WTC11 (cell line): Measurements from ENCODE around the gene TIMM50. TPM values are rescaled to one million over a fixed set of nuclear protein-coding genes. Genes with fewer than 3 reads are reported as not detected.

Source experiments
- ATF1 ChIP-seq: sonication (generic); formaldehyde crosslinking; IDR thresholded peaks from 2 replicates; pipeline ENCODE4 v1.8.1; 2023; ENCODE audit warnings: mild to moderate bottlenecking, moderate library complexity, missing genetic modification reagents
- ATF2 ChIP-seq: sonication (generic); formaldehyde crosslinking; IDR thresholded peaks from 2 replicates; pipeline ENCODE4 v1.8.1; 2022; ENCODE audit warnings: low read depth, missing genetic modification reagents, borderline replicate concordance
- CBFB ChIP-seq: sonication (generic); formaldehyde crosslinking; IDR thresholded peaks from 2 replicates; pipeline ENCODE4 v1.8.1; 2022; ENCODE audit warnings: mild to moderate bottlenecking, low read depth, missing genetic modification reagents
- CREM ChIP-seq: sonication (generic); formaldehyde crosslinking; IDR thresholded peaks from 2 replicates; pipeline ENCODE4 v1.8.1; 2022; ENCODE audit warnings: mild to moderate bottlenecking, missing genetic modification reagents, moderate library complexity
- E2F4 ChIP-seq: sonication (generic); formaldehyde crosslinking; IDR thresholded peaks from 2 replicates; pipeline ENCODE4 v1.8.1; 2022; ENCODE audit warnings: low read depth, mild to moderate bottlenecking, moderate library complexity, missing genetic modification reagents, borderline replicate concordance
- E2F5 ChIP-seq: sonication (generic); formaldehyde crosslinking; IDR thresholded peaks from 2 replicates; pipeline ENCODE4 v1.8.1; 2022; ENCODE audit warnings: mild to moderate bottlenecking, moderate library complexity, missing genetic modification reagents
- ETV6 ChIP-seq: sonication (generic); formaldehyde crosslinking; IDR thresholded peaks from 2 replicates; pipeline ENCODE4 v1.8.1; 2022; ENCODE audit warnings: mild to moderate bottlenecking, missing genetic modification reagents
- GABPB1 ChIP-seq: sonication (generic); formaldehyde crosslinking; IDR thresholded peaks from 2 replicates; pipeline ENCODE4 v1.8.1; 2023; ENCODE audit warnings: mild to moderate bottlenecking, missing genetic modification reagents
- HMGA2 ChIP-seq: fragments of 250-450 bp; sonication (Bioruptor Pico); IDR thresholded peaks from 2 replicates; pipeline ENCODE4 v1.4.0; 2021; ENCODE audit warnings: mild to moderate bottlenecking, moderate library complexity
- HMGXB4 ChIP-seq: sonication (generic); formaldehyde crosslinking; IDR thresholded peaks from 2 replicates; pipeline ENCODE4 v1.8.1; 2023; ENCODE audit warnings: mild to moderate bottlenecking, moderate library complexity, missing genetic modification reagents
- JAZF1 ChIP-seq: fragments of 250-450 bp; sonication (Bioruptor Pico); IDR thresholded peaks from 2 replicates; pipeline ENCODE4 v1.9.0; 2021; ENCODE audit warnings: moderate library complexity, mild to moderate bottlenecking, inconsistent platforms
- KAT7 ChIP-seq: sonication (generic); formaldehyde crosslinking; IDR thresholded peaks from 2 replicates; pipeline ENCODE4 v1.8.1; 2023; ENCODE audit warnings: missing genetic modification reagents, mild to moderate bottlenecking, borderline replicate concordance
- MYBL2 ChIP-seq: sonication (generic); formaldehyde crosslinking; IDR thresholded peaks from 2 replicates; pipeline ENCODE4 v1.8.1; 2023; ENCODE audit warnings: mild to moderate bottlenecking, moderate library complexity, missing genetic modification reagents
- NFE2L1 ChIP-seq: sonication (generic); formaldehyde crosslinking; IDR thresholded peaks from 2 replicates; pipeline ENCODE4 v1.8.1; 2023; ENCODE audit warnings: missing genetic modification reagents
- NR1H2 ChIP-seq: sonication (generic); formaldehyde crosslinking; IDR thresholded peaks from 2 replicates; pipeline ENCODE4 v1.9.0; 2021; ENCODE audit warnings: mild to moderate bottlenecking, moderate library complexity, missing genetic modification reagents
- NR2C2 ChIP-seq: sonication (generic); formaldehyde crosslinking; IDR thresholded peaks from 2 replicates; pipeline ENCODE4 v1.8.0; 2022; ENCODE audit warnings: mild to moderate bottlenecking, missing genetic modification reagents
- OVOL2 ChIP-seq: fragments of 250-450 bp; sonication (Bioruptor Pico); IDR thresholded peaks from 2 replicates; pipeline ENCODE4 v1.9.0; 2021; ENCODE audit warnings: mild to moderate bottlenecking, borderline replicate concordance
- SMAD4 ChIP-seq: sonication (generic); formaldehyde crosslinking; IDR thresholded peaks from 2 replicates; pipeline ENCODE4 v1.8.0; 2022; ENCODE audit warnings: mild to moderate bottlenecking, missing genetic modification reagents
- SOX15 ChIP-seq: fragments of 250-450 bp; sonication (Bioruptor Pico); IDR thresholded peaks from 2 replicates; pipeline ENCODE4 v1.9.0; 2021; ENCODE audit warnings: mild to moderate bottlenecking
- STAT6 ChIP-seq: sonication (generic); formaldehyde crosslinking; conservative IDR thresholded peaks from 2 replicates; pipeline ENCODE4 v1.8.1; 2023; ENCODE audit warnings: mild to moderate bottlenecking, low read depth, missing genetic modification reagents, moderate library complexity
- TEAD1 ChIP-seq: sonication (generic); formaldehyde crosslinking; IDR thresholded peaks from 2 replicates; pipeline ENCODE4 v1.8.0; 2022; ENCODE audit warnings: mild to moderate bottlenecking, missing genetic modification reagents
- ZMAT4 ChIP-seq: fragments of 250-450 bp; sonication (Bioruptor Pico); IDR thresholded peaks from 2 replicates; pipeline ENCODE4 v1.9.0; 2021; ENCODE audit warnings: mild to moderate bottlenecking
- ZNF219 ChIP-seq: sonication (generic); formaldehyde crosslinking; IDR thresholded peaks from 2 replicates; pipeline ENCODE4 v1.8.0; 2023; ENCODE audit warnings: missing genetic modification reagents, mild to moderate bottlenecking, borderline replicate concordance
- ZNF263 ChIP-seq: sonication (generic); formaldehyde crosslinking; IDR thresholded peaks from 2 replicates; pipeline ENCODE4 v1.8.1; 2022; ENCODE audit warnings: low read depth, mild to moderate bottlenecking, moderate library complexity, missing genetic modification reagents
- ZNF317 ChIP-seq: sonication (generic); formaldehyde crosslinking; IDR thresholded peaks from 2 replicates; pipeline ENCODE4 v1.8.1; 2023; ENCODE audit warnings: low read depth, mild to moderate bottlenecking, moderate library complexity, missing genetic modification reagents, borderline replicate concordance
- ZNF423 ChIP-seq: fragments of 250-450 bp; sonication (Bioruptor Pico); IDR thresholded peaks from 2 replicates; pipeline ENCODE4 v2.1.2; 2022; ENCODE audit warnings: mild to moderate bottlenecking, moderate library complexity
- ZNF512 ChIP-seq: sonication (generic); formaldehyde crosslinking; IDR thresholded peaks from 2 replicates; pipeline ENCODE4 v1.8.1; 2022; ENCODE audit warnings: missing genetic modification reagents, borderline replicate concordance
- total RNA-seq: library from RNA; stranded (reverse); gene quantifications from 3 replicates; pipeline ENCODE4 v1.2.3, GENCODE V29; 2021

TIMM50 gene
- total RNA-seq, 1 experiment from 2014 or later = 154 TPM

- no peak for TF ChIP-seq ATF2 (CRISPR knock-in tag)
- TF ChIP-seq HMGXB4 (CRISPR knock-in tag) = peak; percentile 86
- TF ChIP-seq KAT7 (CRISPR knock-in tag) = 0 out of 2 replicates have a peak, but pooled peaks have one; percentile 91
- TF ChIP-seq NR2C2 (CRISPR knock-in tag) = no peak
- TF ChIP-seq NR1H2 (CRISPR knock-in tag) = 0 out of 2 replicates have a peak, but pooled peaks have one; percentile 34
- TF ChIP-seq ZNF512 = no peak
- TF ChIP-seq ZNF423 (CRISPR knock-in tag) = peak; percentile 14; the same call in 1 of the 2 replicates
- peak; percentile 93 for TF ChIP-seq E2F5 (CRISPR knock-in tag)
- no peak for TF ChIP-seq E2F4 (CRISPR knock-in tag)
- no peak for TF ChIP-seq SOX15
- no peak for TF ChIP-seq ZMAT4 (CRISPR knock-in tag)
- TF ChIP-seq CBFB = no peak; the same call in 1 of the 2 replicates
- TF ChIP-seq ZNF317 (CRISPR knock-in tag) = peak; percentile 57; the same call in 1 of the 2 replicates
- no peak for TF ChIP-seq STAT6 (CRISPR knock-in tag)
- no peak for TF ChIP-seq HMGA2
- no peak for TF ChIP-seq ATF1 (CRISPR knock-in tag)
- TF ChIP-seq ZNF263 (CRISPR knock-in tag) = no peak
- TF ChIP-seq CREM (CRISPR knock-in tag) = peak; percentile 93
- TF ChIP-seq JAZF1 = no peak
- TF ChIP-seq ETV6 (CRISPR knock-in tag) = no peak
- peak; percentile 78 for TF ChIP-seq GABPB1 (CRISPR knock-in tag)
- no peak for TF ChIP-seq OVOL2 (CRISPR knock-in tag)
- peak; percentile 31; the same call in 1 of the 2 replicates for TF ChIP-seq NFE2L1 (CRISPR knock-in tag)
- no peak for TF ChIP-seq SMAD4
- no peak for TF ChIP-seq ZNF219 (CRISPR knock-in tag)
- peak; percentile 65 for TF ChIP-seq TEAD1
- peak; percentile 79 for TF ChIP-seq MYBL2
Measured at GRCh38 chr19:39480337-39481228, at the start of gene TIMM50 (continued).
